ENCODE data around the gene INO80D. TPM values are rescaled to one million over a fixed set of nuclear protein-coding genes. Genes with fewer than 3 reads are reported as not detected.
A peak's percentile ranks its signal among the peaks of the same experiment; 100 is the strongest.

Gene INO80D
- total RNA-seq, 2 experiments from 2014 or later, result 45.3 to 48.9 TPM

DNA sequence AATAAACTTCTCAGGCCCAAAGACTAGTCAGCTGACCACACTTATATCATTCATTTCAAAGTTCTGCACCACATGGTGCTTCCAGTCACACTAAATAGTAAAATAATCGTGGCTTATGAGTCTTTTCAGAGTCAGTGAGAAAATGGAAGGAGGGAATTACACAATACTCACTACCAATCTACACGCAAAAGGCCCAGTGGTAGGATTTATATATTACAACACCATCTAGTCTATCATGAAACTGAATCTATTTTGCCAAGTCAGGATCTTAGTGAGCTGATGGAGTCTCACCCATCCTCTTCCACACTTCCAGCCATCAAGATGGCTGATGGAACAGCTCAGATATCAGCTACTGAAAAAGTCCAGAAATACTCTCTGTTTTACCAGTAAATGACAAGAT, 21.9 kb downstream of the INO80D start:
- Histone ChIP-seq H3K9me3 (ENCODE audit: control insufficient read depth in 1 of 2, insufficient read depth in 1 of 2, low read length in 2 of 2) (no peaks in the 10 kb centered on the region), H3K36me3 (ENCODE audit: insufficient read depth, low read length) (peaks cover 33% of the 10 kb centered on the region), H3K27ac (ENCODE audit: low read depth in 1 of 2, low read length in 2 of 2) (no peak overlapping the region), H3K4me3 (ENCODE audit: low read length) (no peak overlapping the region), H3K27me3 (ENCODE audit: control insufficient read depth in 1 of 2, insufficient read depth in 2 of 2, low read length in 2 of 2) (no peaks in the 10 kb centered on the region), H3K4me1 (ENCODE audit: insufficient read depth, low read length) (peaks cover 2% of the 10 kb centered on the region)
- Mint-ChIP-seq H3K36me3 (ENCODE audit: low read depth) (peaks cover 56% of the 10 kb centered on the region), H3K27ac (peak overlapping the region; percentile 13), H3K27me3 (no peaks in the 10 kb centered on the region), H3K9me3 (no peaks in the 10 kb centered on the region), H3K4me3 (no peak overlapping the region), H3K4me1 (ENCODE audit: low read depth) (peaks cover 45% of the 10 kb centered on the region)
- no peak for TF ChIP-seq CTCF (IDR thresholded peaks at IDR 0.05)
- DNase-seq (peak in 1 of 14 experiments; percentile 14), ATAC-seq (ENCODE audit: poor library complexity) (no peak)
- ChIA-PET POLR2A (no interaction called here), CTCF (no interaction called here)
- intact Hi-C loops (cut with DNase I, micrococcal nuclease), result no loop called here

DNA sequence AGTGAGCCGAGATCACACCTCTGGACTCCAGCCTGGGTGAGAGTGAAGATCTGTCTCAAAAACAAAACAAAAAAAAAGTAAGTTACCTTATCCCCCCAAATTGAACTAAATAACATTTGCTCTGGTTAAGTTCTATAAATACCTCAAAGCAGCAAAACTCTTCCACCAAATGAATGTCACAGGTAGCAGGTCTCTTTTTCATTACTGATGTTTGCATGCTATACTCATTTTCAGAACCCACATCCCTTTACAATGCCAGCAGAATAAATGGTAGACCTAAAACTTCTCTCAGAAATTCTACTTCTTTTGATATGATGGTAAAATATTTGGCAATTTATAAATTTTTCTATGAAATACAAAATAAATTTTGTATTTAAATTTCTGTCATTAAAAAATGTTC, 22.3 kb downstream of the INO80D start:
- peaks cover 44% of the 10 kb centered on the region for H3K4me1 Mint-ChIP-seq (ENCODE audit: low read depth)
- peaks cover 2% of the 10 kb centered on the region for H3K4me1 ChIP-seq (ENCODE audit: insufficient read depth, low read length)
- H3K27me3 ChIP-seq (ENCODE audit: control insufficient read depth in 1 of 2, insufficient read depth in 2 of 2, low read length in 2 of 2), result no peaks in the 10 kb centered on the region
- no peak overlapping the region for H3K27ac ChIP-seq (ENCODE audit: low read depth in 1 of 2, low read length in 2 of 2)
- ChIA-PET POLR2A (no interaction called here), CTCF (no interaction called here)
- H3K9me3 Mint-ChIP-seq, result no peaks in the 10 kb centered on the region
- no peak for TF ChIP-seq CTCF (IDR thresholded peaks at IDR 0.05)
- peaks cover 56% of the 10 kb centered on the region for H3K36me3 Mint-ChIP-seq (ENCODE audit: low read depth)
- peaks cover 33% of the 10 kb centered on the region for H3K36me3 ChIP-seq (ENCODE audit: insufficient read depth, low read length)
- DNase-seq (no peak), ATAC-seq (ENCODE audit: poor library complexity) (no peak)
- H3K4me3 Mint-ChIP-seq, result no peak overlapping the region
- no peaks in the 10 kb centered on the region for H3K27me3 Mint-ChIP-seq
- intact Hi-C loops (cut with DNase I, micrococcal nuclease), result no loop called here
- no peak overlapping the region for H3K4me3 ChIP-seq (ENCODE audit: low read length)
- H3K27ac Mint-ChIP-seq, result peak overlapping the region; percentile 13
- no peaks in the 10 kb centered on the region for H3K9me3 ChIP-seq (ENCODE audit: control insufficient read depth in 1 of 2, insufficient read depth in 1 of 2, low read length in 2 of 2)

DNA sequence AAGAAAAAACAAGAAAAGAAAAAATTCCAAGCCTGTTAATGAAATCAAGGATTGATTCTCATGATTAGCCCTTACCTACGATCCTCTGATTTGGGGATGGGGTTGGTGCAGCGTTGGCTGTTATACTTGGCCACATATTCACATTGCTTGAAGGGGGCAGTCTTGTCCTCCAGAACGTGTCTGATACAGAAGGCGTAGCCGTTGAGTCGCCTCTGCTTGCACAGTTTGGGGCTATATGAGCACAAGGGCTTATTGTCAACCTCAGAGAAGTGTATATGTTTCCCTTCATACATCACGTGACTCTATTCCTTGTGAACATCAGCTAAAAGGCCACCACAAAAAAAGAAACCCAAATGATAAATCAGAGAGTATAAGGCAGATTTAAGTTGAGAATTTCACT, 23.2 kb downstream of the INO80D start:
- Histone ChIP-seq H3K9me3 (ENCODE audit: control insufficient read depth in 1 of 2, insufficient read depth in 1 of 2, low read length in 2 of 2) (no peaks in the 10 kb centered on the region), H3K4me3 (ENCODE audit: low read length) (no peak overlapping the region), H3K27ac (ENCODE audit: low read depth in 1 of 2, low read length in 2 of 2) (no peak overlapping the region), H3K4me1 (ENCODE audit: insufficient read depth, low read length) (peaks cover 2% of the 10 kb centered on the region), H3K36me3 (ENCODE audit: insufficient read depth, low read length) (peaks cover 37% of the 10 kb centered on the region), H3K27me3 (ENCODE audit: control insufficient read depth in 1 of 2, insufficient read depth in 2 of 2, low read length in 2 of 2) (no peaks in the 10 kb centered on the region)
- Mint-ChIP-seq H3K27ac (no peak overlapping the region), H3K9me3 (no peaks in the 10 kb centered on the region), H3K27me3 (no peaks in the 10 kb centered on the region), H3K4me3 (no peak overlapping the region), H3K4me1 (ENCODE audit: low read depth) (peaks cover 40% of the 10 kb centered on the region), H3K36me3 (ENCODE audit: low read depth) (peaks cover 55% of the 10 kb centered on the region)
- ATAC-seq (ENCODE audit: poor library complexity), result no peak
- POLR2A ChIA-PET, result no interaction called here
- CTCF ChIA-PET, result no interaction called here
- intact Hi-C loops (cut with DNase I, micrococcal nuclease), result no loop called here
- no peak for DNase-seq
- no peak for TF ChIP-seq CTCF (IDR thresholded peaks at IDR 0.05)
